GM11168 (cell line): ENCODE results near the gene ACSBG1.

ENCODE experiments used
- in situ Hi-C: fragments of 300-500 bp; cut with MboI; formaldehyde crosslinking; loops from one replicate; pipeline ENCODE4 v1.12.0; 2022; ENCODE audit warnings: low sequenced_read_pairs; ENCODE audit not compliant: unreplicated experiment

ACSBG1 gene

DNA sequence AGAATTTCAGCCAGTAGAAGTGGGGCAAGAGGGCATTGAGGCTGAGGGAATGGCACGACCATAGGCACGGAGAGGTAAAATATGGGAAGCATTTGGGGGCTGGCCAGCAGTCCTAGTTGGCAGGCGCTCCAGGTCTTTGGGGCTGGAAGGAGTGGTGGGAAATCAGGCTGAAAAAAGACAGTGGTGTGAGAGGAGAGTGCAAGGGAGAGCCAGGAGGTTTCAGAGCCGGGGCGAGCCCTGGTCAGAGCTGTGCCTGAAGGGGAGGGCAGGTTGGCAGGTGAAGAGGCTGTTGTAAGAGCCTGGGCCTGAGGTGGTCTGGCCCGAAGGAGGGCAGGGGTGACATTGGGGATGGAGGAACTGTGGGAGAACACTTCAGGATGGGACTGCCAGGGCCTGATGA lies 86.8 kb downstream of the ACSBG1 start:
- in situ Hi-C loops: no loop called here

- in situ Hi-C loops: no loop called here
These were observed 87.8 kb downstream of the ACSBG1 start for GRCh38 chr15:78146425-78147154.

GRCh38 chr15:78142332-78142731 lies 92.0 kb downstream of the ACSBG1 start:
- in situ Hi-C loops: no loop called here

DNA sequence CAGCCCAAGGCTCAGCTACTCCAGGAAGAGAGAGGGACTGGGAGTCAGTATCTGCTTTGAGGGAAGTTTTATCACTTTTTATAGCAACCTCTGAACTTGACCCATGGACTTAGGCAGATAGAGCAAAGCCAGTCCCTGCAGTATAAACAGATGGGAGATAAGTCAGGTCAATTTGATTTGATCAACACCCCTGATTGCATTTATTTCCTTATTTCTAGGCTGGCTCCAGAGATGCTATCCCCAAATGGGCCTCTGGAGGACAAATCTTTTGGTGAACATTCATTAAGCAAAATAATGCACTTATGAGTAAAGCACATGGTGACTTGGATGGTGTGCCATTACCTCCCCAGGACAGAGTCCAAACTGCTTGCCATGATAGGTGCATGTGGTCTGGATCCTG lies 94.1 kb downstream of the ACSBG1 start:
- in situ Hi-C loops: no loop called here

GRCh38 chr15:78139578-78139977 lies 94.8 kb downstream of the ACSBG1 start:
- in situ Hi-C loops: no loop called here

GRCh38 chr15:78133801-78134200 lies 100.6 kb downstream of the ACSBG1 start:
- in situ Hi-C loops: no loop called here

- in situ Hi-C loops: no loop called here
These were observed 102.9 kb downstream of the ACSBG1 start, which contains the start of gene CIB2 for GRCh38 chr15:78131295-78132061. CIB2 (minus strand) TSS chr15:78131445; CDS start chr15:78131215, 230 bp downstream.

DNA sequence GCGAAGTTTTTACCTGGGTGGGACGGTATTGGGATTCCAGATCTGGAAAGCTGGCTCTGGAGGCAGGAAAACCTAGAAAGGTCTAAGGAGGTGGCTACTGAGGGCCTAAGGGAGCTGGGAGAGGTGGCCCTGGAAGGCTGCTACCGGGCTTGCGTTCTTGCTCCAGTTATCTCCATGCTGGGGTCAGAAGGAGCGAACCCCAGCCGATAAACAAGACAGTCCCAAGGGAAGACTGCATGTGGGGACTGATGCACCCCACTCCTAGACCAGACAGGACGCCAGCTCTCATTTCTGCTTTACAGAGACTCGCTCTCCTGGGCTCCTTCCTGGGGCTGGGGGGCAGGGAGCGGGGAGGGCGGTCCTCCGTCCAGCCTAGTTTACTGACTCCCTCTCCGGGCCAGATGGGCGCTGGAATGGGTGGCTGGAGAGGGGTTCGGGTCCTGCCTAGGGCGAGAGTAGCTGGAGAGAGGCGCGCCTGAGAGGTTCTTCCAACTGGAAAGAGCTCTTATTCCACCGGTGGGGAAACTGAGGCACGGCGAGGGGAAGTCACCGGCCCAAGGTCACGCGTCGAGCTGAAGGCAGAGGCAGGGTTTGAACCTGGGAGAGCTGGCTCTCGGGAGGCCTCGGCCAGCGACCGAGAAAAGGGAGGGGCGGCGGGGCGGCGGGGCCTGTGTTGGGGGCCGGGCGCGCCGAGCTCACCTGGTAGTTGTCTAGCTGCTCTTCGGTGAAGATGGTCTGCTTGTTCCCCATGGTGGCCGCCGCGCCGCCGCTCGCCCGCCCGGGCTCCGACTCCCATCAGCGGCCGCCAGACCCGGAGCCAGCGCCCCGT lies 103.7 kb downstream of the ACSBG1 start:
- in situ Hi-C loops: no loop called here

- in situ Hi-C loops: no loop called here
These were observed 104.5 kb downstream of the ACSBG1 start for GRCh38 chr15:78129751-78130287.

DNA sequence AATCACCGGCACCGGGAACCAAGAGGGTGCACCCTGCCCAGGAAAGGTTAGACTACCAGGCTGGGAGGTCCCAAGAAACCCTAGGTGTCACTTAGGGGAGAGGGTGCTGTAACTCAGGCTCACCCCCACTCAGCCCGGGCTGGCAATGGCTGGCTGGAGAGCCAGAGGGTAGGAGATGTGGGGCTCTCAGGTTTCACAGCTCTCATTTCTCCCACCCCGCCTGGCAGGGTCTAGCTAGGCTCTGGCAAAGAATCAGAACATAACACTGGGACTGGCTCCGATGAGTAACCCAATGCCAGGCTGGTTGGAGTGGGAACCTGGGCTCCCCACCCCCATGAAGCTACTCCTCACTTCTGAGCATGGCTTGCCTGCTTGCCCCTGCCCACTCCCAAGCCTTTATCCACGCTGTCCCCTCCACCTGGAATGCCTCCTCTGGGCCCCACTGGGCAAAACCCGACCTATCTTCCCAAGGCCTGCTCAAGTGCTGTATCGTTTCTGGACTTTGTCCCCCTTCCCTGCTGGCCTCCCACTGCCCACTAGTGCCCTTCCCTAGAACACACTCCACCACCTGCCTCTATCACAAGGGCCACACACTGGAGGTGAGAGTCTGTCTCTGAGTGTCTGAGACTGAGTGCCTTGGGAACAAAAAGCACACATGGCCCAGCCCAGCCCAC lies 105.2 kb downstream of the ACSBG1 start:
- in situ Hi-C loops: no loop called here

DNA sequence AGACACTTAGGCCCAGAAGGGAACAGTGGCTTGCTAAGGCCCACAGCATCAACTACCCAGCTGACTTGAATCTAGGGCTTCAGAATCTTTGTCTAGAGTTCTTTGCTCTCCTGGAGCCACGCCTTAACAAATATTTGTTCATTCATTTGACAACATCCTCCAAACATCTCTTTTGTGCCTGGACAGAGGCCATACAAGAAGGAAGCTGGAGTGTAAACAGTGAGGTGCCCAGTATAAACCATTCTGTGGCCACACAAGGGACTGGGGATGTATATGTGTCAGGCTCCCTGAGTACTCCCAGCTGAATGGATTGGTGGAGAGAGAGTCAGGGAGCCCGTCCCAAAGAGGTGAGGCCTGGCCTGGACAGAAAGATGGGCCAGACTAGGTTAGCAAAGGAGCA lies 106.5 kb downstream of the ACSBG1 start:
- in situ Hi-C loops: no loop called here

DNA sequence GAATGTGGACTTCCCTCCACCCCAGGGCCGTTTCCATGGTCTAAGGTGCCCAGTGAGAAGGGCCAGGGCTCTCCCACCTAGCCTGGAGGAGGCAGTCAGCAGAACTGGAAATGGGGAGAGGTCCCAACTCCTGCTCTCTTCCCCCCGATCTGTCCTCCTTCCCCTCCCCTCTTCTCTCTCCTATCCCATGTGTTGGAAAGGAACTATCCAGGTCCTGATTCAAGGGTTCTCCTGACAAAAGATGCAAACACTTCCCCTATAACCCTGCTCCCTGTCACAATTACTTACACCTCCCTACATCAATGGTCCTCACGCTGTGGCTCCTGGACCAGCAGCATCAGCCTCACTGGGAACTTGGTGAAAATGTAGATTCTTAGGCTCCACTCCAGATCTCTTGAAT lies 109.1 kb downstream of the ACSBG1 start:
- in situ Hi-C loops: no loop called here

DNA sequence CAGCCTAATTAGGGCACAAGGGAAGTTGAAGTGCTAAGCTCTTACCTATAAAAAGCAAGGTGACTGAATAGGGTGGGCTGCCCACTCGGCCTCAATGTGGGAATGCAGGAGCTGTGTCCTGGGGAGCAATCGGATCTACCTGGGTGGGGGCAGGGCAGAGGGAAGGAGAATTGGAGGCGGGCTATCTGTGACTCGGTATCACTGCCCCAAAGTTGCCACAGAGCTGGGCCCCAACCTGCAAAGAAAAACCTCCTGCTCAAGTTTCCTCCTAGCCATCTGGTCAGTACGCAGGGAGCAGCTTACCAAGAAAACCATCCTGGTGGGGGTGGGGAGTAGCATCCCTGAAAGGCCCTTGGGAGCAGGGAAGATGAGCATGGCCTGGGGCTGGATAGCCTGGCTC lies 113.8 kb downstream of the ACSBG1 start:
- in situ Hi-C loops: loop anchor here (25.0 kb wide), 1 partner anchor 292 kb away; no protein-coding TSS in a partner anchor
